ENCODE results near the gene MYL6.

Gene MYL6

GRCh38 chr12:56202838-56203237 is 44.7 kb downstream of the MYL6 start:
- H3K27ac ChIP-seq (ENCODE audit: low read depth in 2 of 2, low read length in 2 of 2), result no peak overlapping the region
- no peak overlapping the region for H3K4me3 ChIP-seq (ENCODE audit: low read length in 2 of 2)
- no peaks in the 10 kb centered on the region for H3K9me3 ChIP-seq (ENCODE audit: control insufficient read depth in 2 of 2, low read length in 2 of 2)
- no peak overlapping the region for H3K9ac ChIP-seq (ENCODE audit: low read depth in 1 of 2, low read length in 2 of 2)
- H3K27me3 ChIP-seq (ENCODE audit: control insufficient read depth in 2 of 2, insufficient read depth in 2 of 2, low read length in 2 of 2), result no peaks in the 10 kb centered on the region
- peaks cover 23 to 28% of the 10 kb centered on the region in 2 donors for H3K36me3 ChIP-seq (ENCODE audit: control insufficient read depth in 2 of 2, insufficient read depth in 2 of 2, low read length in 2 of 2)
- peaks cover 3 to 7% of the 10 kb centered on the region in 2 donors for H3K4me1 ChIP-seq (ENCODE audit: control insufficient read depth in 2 of 2, insufficient read depth in 2 of 2, low read length in 2 of 2)

DNA sequence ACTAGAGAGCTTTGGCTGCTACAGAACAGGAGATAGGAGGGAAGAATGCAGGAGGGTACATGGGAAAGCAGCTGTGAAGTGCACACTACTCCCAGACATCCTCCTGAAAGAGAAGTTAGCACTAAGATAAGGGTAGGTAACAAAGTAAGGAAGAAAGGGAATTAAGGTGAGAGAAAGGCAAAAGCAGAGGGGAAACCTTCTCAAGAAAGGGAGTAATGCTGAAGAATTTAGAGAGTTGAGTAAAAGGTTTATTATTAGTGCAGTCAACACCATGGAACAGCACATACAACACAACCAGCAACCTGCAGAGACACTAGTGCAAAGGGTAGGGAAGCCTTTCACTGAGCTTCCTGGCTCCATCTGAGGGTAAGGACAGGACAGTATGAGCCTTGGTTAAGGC is 46.1 kb downstream of the MYL6 start:
- no peak overlapping the region for H3K9ac ChIP-seq (ENCODE audit: low read depth in 1 of 2, low read length in 2 of 2)
- H3K27me3 ChIP-seq (ENCODE audit: control insufficient read depth in 2 of 2, insufficient read depth in 2 of 2, low read length in 2 of 2), result no peaks in the 10 kb centered on the region

DNA sequence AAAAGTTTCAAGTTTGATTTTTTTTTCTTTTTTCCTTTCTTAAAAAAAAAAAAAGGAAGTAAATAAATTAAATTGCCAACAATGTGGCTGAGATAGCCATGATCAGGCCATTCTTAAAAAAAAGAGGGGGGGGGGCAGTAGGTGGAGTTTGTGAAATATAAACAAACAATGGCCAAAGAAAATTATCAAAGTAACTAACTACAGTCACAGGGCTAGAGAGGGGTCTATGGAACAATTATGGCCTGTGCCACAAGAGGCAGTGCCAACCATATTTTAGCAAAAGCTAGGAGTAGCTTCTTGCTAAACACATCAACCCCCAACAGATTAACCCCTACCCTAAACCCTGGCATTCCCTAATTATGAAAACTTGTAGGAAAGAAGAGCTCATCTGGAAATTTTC is 47.3 kb downstream of the MYL6 start:
- H3K9me3 ChIP-seq (ENCODE audit: control insufficient read depth in 2 of 2, low read length in 2 of 2), result no peaks in the 10 kb centered on the region
- no peak overlapping the region for H3K4me3 ChIP-seq (ENCODE audit: low read length in 2 of 2)
- H3K9ac ChIP-seq (ENCODE audit: low read depth in 1 of 2, low read length in 2 of 2), result no peak overlapping the region
- H3K36me3 ChIP-seq (ENCODE audit: control insufficient read depth in 2 of 2, insufficient read depth in 2 of 2, low read length in 2 of 2), result peaks cover 34 to 41% of the 10 kb centered on the region in 2 donors
- peaks cover 3 to 7% of the 10 kb centered on the region in 2 donors for H3K4me1 ChIP-seq (ENCODE audit: control insufficient read depth in 2 of 2, insufficient read depth in 2 of 2, low read length in 2 of 2)
- H3K27me3 ChIP-seq (ENCODE audit: control insufficient read depth in 2 of 2, insufficient read depth in 2 of 2, low read length in 2 of 2), result no peaks in the 10 kb centered on the region
- H3K27ac ChIP-seq (ENCODE audit: low read depth in 2 of 2, low read length in 2 of 2), result no peak overlapping the region

More for the DNA sequence above, 46.1 kb downstream of the MYL6 start:
- Histone ChIP-seq H3K4me1 (ENCODE audit: control insufficient read depth in 2 of 2, insufficient read depth in 2 of 2, low read length in 2 of 2) (peaks cover 3 to 7% of the 10 kb centered on the region in 2 donors), H3K4me3 (ENCODE audit: low read length in 2 of 2) (no peak overlapping the region), H3K27ac (ENCODE audit: low read depth in 2 of 2, low read length in 2 of 2) (no peak overlapping the region), H3K9me3 (ENCODE audit: control insufficient read depth in 2 of 2, low read length in 2 of 2) (no peaks in the 10 kb centered on the region), H3K36me3 (ENCODE audit: control insufficient read depth in 2 of 2, insufficient read depth in 2 of 2, low read length in 2 of 2) (peaks cover 27 to 33% of the 10 kb centered on the region in 2 donors)

- H3K36me3 ChIP-seq (ENCODE audit: control insufficient read depth in 2 of 2, insufficient read depth in 2 of 2, low read length in 2 of 2), result peaks cover 40 to 46% of the 10 kb centered on the region in 2 donors
- H3K9ac ChIP-seq (ENCODE audit: low read depth in 1 of 2, low read length in 2 of 2), result no peak overlapping the region
- H3K9me3 ChIP-seq (ENCODE audit: control insufficient read depth in 2 of 2, low read length in 2 of 2), result no peaks in the 10 kb centered on the region
- H3K27me3 ChIP-seq (ENCODE audit: control insufficient read depth in 2 of 2, insufficient read depth in 2 of 2, low read length in 2 of 2), result no peaks in the 10 kb centered on the region
- peaks cover 3 to 7% of the 10 kb centered on the region in 2 donors for H3K4me1 ChIP-seq (ENCODE audit: control insufficient read depth in 2 of 2, insufficient read depth in 2 of 2, low read length in 2 of 2)
- H3K4me3 ChIP-seq (ENCODE audit: low read length in 2 of 2), result no peak overlapping the region
- no peak overlapping the region for H3K27ac ChIP-seq (ENCODE audit: low read depth in 2 of 2, low read length in 2 of 2)
These were observed 48.5 kb downstream of the MYL6 start for GRCh38 chr12:56206452-56207166.

DNA sequence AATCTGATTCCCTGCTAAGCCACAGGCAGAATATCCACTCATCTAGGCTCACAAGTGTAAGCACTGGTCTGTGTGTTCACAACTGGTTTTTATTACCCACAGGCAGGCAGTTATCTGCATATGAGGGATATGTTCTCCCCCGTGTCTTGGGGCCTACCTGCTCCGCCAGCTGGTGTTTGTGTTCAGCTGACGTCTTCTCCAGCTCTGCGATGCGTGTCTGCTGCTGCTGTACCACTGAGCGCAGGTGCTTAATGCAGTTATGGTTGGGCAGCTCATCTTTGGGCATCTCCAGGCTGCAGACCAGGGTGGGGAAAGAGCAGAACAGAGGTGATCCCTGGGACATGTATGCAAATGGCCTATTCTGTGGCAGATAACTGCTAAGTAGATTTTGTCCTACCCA is 49.8 kb downstream of the MYL6 start:
- Histone ChIP-seq H3K9me3 (ENCODE audit: control insufficient read depth in 2 of 2, low read length in 2 of 2) (no peaks in the 10 kb centered on the region), H3K9ac (ENCODE audit: low read depth in 1 of 2, low read length in 2 of 2) (no peak overlapping the region), H3K4me1 (ENCODE audit: control insufficient read depth in 2 of 2, insufficient read depth in 2 of 2, low read length in 2 of 2) (peaks cover 0 to 3% of the 10 kb centered on the region in 2 donors), H3K27ac (ENCODE audit: low read depth in 2 of 2, low read length in 2 of 2) (no peak overlapping the region), H3K36me3 (ENCODE audit: control insufficient read depth in 2 of 2, insufficient read depth in 2 of 2, low read length in 2 of 2) (peaks cover 49 to 58% of the 10 kb centered on the region in 2 donors), H3K4me3 (ENCODE audit: low read length in 2 of 2) (no peak overlapping the region), H3K27me3 (ENCODE audit: control insufficient read depth in 2 of 2, insufficient read depth in 2 of 2, low read length in 2 of 2) (no peaks in the 10 kb centered on the region)

All from mucosa of rectum (tissue), 2 donors.